ENCODE results near the gene LIPT2. TPM values are rescaled to one million over a fixed set of nuclear protein-coding genes. Genes with fewer than 3 reads are reported as not detected.

Gene LIPT2
- total and polyA plus RNA-seq, 2 experiments from 2014 or later, result 8.2 to 16.9 TPM

DNA sequence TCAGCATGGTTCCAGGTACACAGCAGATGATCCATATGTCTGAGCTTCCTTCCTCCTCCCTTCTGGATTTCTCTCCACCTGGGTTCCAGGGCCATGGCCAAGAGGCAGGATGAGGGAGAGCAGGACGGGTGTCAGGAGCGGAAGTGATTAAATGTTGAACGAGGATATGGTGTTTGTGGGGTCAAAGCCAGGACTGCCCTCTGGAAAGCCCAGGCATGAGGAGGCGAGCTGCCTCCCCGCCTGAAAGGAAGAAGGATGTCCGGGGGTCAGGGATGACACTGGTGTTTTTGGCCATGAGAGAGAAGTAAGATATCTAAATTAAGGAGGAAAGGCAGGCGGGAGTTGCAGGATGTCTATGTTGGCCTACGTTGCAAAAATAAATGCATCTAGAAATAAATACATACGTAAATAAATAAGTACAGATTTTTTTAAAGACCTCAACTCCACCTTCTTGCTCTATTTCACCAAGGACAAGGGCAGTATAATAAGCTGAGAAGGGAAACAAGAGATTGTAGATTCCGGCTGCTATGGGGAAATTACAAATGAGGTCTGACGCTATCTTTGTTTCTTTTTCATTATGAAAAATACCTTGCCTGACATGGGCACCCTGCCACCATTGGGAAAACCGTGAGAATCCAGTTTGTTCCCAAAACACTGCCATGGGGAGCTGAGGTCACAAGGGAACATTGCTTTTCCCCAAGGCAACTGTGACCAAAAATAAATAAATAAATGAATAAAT lies 27.6 kb upstream of the LIPT2 start:
- Histone ChIP-seq H3K4me1 (ENCODE audit: insufficient read depth) (no peaks in the 10 kb centered on the region), H3F3A (replicated peaks; ENCODE audit: low read depth) (no peaks in the 10 kb centered on the region), H3K9me2 (ENCODE audit: insufficient read depth) (no peaks in the 10 kb centered on the region), H3K27me3 (ENCODE audit: insufficient read depth) (no peaks in the 10 kb centered on the region), H3K79me2 (replicated peaks; ENCODE audit: insufficient read depth) (no peaks in the 10 kb centered on the region), H3K4me3 (no peak overlapping the region), H4K20me1 (replicated peaks; ENCODE audit: insufficient read depth) (no peaks in the 10 kb centered on the region), H3K4me2 (no peak overlapping the region), H3K27ac (ENCODE audit: low read depth) (no peak overlapping the region), H3K36me3 (ENCODE audit: insufficient read depth) (no peaks in the 10 kb centered on the region), H2AFZ (no peak overlapping the region)
- H3K27me3 Mint-ChIP-seq (ENCODE audit: insufficient read depth, low read depth, poor library complexity), result peaks cover 4% of the 10 kb centered on the region
- H3K9me3 Mint-ChIP-seq, result no peaks in the 10 kb centered on the region
- no peak for ATAC-seq
- H3K4me1 Mint-ChIP-seq, result no peaks in the 10 kb centered on the region
- no peak overlapping the region for H3K4me3 Mint-ChIP-seq
- no peaks in the 10 kb centered on the region for H3K36me3 Mint-ChIP-seq (ENCODE audit: low read depth)
- no peak overlapping the region for H3K27ac Mint-ChIP-seq
- no peak for DNase-seq (ENCODE audit: low spot score)
- TF ChIP-seq POLR2AphosphoS5 (IDR thresholded peaks at IDR 0.05; ENCODE audit: low read depth), result no peak

- H4K20me1 ChIP-seq (replicated peaks; ENCODE audit: insufficient read depth), result no peaks in the 10 kb centered on the region
- H3K9me3 Mint-ChIP-seq, result no peaks in the 10 kb centered on the region
- no peaks in the 10 kb centered on the region for H3F3A ChIP-seq (replicated peaks; ENCODE audit: low read depth)
- no peaks in the 10 kb centered on the region for H3K36me3 Mint-ChIP-seq (ENCODE audit: low read depth)
- TF ChIP-seq JUNB (IDR thresholded peaks at IDR 0.05; ENCODE audit: unreplicated experiment) (no peak), POLR2AphosphoS5 (IDR thresholded peaks at IDR 0.05; ENCODE audit: low read depth) (no peak)
- H3K79me2 ChIP-seq (replicated peaks; ENCODE audit: insufficient read depth), result no peaks in the 10 kb centered on the region
- H3K4me1 Mint-ChIP-seq, result no peaks in the 10 kb centered on the region
- no peaks in the 10 kb centered on the region for H3K36me3 ChIP-seq (ENCODE audit: insufficient read depth)
- ATAC-seq (no peak), DNase-seq (ENCODE audit: low spot score) (no peak)
- no peak overlapping the region for H3K4me3 ChIP-seq
- no peak overlapping the region for H3K27ac Mint-ChIP-seq
- H3K27me3 ChIP-seq (ENCODE audit: insufficient read depth), result no peaks in the 10 kb centered on the region
- no peaks in the 10 kb centered on the region for H3K4me1 ChIP-seq (ENCODE audit: insufficient read depth)
- no peak overlapping the region for H3K27ac ChIP-seq (ENCODE audit: low read depth)
- H3K27me3 Mint-ChIP-seq (ENCODE audit: insufficient read depth, low read depth, poor library complexity), result peaks cover 4% of the 10 kb centered on the region
- no peak overlapping the region for H3K4me3 Mint-ChIP-seq
- H3K9me2 ChIP-seq (ENCODE audit: insufficient read depth), result no peaks in the 10 kb centered on the region
- no peak overlapping the region for H3K4me2 ChIP-seq
- H2AFZ ChIP-seq, result no peak overlapping the region
Observed at GRCh38 chr11:74520316-74520715, 26.8 kb upstream of the LIPT2 start.

DNA sequence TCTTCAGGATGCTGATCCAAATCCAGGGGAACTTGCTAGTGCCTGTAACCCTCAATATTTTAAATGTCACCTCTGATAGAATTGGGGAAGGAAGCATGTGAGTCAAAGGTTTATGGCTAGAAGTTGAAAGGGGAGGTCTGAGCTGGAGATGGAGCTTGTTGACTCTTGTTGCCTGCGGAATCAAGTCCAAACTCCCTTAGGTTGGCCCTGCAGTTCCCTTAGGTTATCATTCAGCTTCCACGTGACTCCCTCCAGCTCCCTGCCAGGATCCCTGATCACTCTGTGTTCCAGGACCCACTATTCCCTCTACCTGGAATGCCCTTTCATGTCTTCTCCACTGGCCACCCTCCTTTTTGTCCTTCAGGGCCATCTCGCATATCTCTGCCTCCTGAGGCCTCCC lies 26.2 kb upstream of the LIPT2 start:
- Histone ChIP-seq H3F3A (replicated peaks; ENCODE audit: low read depth) (no peaks in the 10 kb centered on the region), H3K79me2 (replicated peaks; ENCODE audit: insufficient read depth) (no peaks in the 10 kb centered on the region), H3K27ac (ENCODE audit: low read depth) (no peak overlapping the region), H4K20me1 (replicated peaks; ENCODE audit: insufficient read depth) (no peaks in the 10 kb centered on the region), H2AFZ (0 out of 2 replicates have a peak overlapping the region, but pooled peaks have one; percentile 43), H3K4me3 (no peak overlapping the region), H3K9me2 (ENCODE audit: insufficient read depth) (no peaks in the 10 kb centered on the region), H3K36me3 (ENCODE audit: insufficient read depth) (no peaks in the 10 kb centered on the region), H3K4me1 (ENCODE audit: insufficient read depth) (no peaks in the 10 kb centered on the region), H3K27me3 (ENCODE audit: insufficient read depth) (no peaks in the 10 kb centered on the region), H3K4me2 (no peak overlapping the region)
- ATAC-seq (no peak), DNase-seq (ENCODE audit: low spot score) (no peak)
- Mint-ChIP-seq H3K4me3 (no peak overlapping the region), H3K27ac (no peak overlapping the region), H3K4me1 (no peaks in the 10 kb centered on the region), H3K9me3 (no peaks in the 10 kb centered on the region), H3K27me3 (ENCODE audit: insufficient read depth, low read depth, poor library complexity) (peaks cover 4% of the 10 kb centered on the region), H3K36me3 (ENCODE audit: low read depth) (no peaks in the 10 kb centered on the region)
- TF ChIP-seq POLR2AphosphoS5 (IDR thresholded peaks at IDR 0.05; ENCODE audit: low read depth) (no peak), EZH2phosphoT487 (IDR thresholded peaks at IDR 0.05; ENCODE audit: unreplicated experiment) (no peak), NANOG (IDR thresholded peaks at IDR 0.05; ENCODE audit: borderline replicate concordance) (no peak), CTCF (conservative IDR thresholded peaks at IDR 0.05; ENCODE audit: low read depth in 2 of 2) (no peak), STAT1 (IDR thresholded peaks at IDR 0.05; ENCODE audit: unreplicated experiment) (no peak)
- TF ChIP-seq, protein P1, sequence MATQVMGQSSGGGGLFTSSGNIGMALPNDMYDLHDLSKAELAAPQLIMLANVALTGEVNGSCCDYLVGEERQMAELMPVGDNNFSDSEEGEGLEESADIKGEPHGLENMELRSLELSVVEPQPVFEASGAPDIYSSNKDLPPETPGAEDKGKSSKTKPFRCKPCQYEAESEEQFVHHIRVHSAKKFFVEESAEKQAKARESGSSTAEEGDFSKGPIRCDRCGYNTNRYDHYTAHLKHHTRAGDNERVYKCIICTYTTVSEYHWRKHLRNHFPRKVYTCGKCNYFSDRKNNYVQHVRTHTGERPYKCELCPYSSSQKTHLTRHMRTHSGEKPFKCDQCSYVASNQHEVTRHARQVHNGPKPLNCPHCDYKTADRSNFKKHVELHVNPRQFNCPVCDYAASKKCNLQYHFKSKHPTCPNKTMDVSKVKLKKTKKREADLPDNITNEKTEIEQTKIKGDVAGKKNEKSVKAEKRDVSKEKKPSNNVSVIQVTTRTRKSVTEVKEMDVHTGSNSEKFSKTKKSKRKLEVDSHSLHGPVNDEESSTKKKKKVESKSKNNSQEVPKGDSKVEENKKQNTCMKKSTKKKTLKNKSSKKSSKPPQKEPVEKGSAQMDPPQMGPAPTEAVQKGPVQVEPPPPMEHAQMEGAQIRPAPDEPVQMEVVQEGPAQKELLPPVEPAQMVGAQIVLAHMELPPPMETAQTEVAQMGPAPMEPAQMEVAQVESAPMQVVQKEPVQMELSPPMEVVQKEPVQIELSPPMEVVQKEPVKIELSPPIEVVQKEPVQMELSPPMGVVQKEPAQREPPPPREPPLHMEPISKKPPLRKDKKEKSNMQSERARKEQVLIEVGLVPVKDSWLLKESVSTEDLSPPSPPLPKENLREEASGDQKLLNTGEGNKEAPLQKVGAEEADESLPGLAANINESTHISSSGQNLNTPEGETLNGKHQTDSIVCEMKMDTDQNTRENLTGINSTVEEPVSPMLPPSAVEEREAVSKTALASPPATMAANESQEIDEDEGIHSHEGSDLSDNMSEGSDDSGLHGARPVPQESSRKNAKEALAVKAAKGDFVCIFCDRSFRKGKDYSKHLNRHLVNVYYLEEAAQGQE (IDR thresholded peaks at IDR 0.05; ENCODE audit: unreplicated experiment), result no peak
